HG03135 (cell line): ENCODE data around the gene RAD51B.

Source experiments
- ATAC-seq: cut with Tn5 transposase; IDR thresholded peaks from one replicate; pipeline ENCODE4 v1.9.1; 2021; ENCODE audit warnings: mild to moderate bottlenecking, moderate library complexity; ENCODE audit not compliant: unreplicated experiment

Gene RAD51B

DNA sequence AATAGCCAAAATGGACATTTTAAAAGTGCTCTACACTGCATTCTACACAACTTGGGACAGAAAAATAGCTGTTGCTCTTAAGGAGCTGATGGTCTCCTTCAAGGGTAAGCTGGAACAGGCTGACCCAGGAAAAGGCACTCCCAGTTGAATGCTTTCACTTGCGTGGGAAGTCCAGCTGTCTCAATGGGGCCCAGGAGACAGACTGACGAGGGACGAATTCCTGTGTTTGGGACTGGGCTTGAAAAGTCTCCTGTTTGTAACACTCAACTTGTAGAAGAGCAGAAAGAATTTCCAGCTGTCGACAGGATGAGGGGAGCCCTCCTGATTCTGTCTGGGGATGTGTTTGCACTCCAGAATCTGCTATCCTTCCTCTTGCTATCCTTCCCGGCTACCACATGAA is 792.5 kb downstream of the RAD51B start:
- no peak for ATAC-seq

DNA sequence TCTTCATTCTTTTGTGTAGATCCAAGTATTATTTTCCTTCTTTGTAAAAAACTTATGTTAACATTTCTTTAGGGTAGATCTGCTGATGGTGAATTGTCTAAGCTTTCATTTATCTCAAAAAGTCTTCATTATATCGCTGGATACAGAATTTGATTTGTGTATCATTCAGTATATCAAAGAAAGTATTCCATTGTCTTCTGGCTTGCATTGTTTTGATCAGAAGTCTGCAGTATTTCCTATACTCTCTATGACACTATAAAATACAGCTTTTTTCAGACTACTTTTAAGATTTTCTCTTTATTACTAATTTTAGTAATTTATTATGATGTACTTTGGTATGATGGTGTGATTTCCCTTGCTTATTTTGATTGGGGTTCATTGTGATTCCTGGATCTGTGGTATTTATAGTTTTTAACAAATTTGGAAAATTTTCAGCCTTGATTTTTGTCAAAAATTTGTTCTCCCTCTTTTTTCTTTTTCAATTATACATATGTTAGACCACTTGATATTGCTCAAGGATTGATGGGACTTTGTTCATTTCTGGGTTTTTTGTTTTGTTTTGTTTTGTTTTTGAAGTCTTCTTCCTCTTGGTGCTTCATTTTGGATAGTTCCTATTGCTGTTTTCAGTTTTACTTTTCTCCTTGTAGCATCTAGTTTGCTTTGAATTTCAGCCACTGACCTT is 796.8 kb downstream of the RAD51B start:
- no peak for ATAC-seq

DNA sequence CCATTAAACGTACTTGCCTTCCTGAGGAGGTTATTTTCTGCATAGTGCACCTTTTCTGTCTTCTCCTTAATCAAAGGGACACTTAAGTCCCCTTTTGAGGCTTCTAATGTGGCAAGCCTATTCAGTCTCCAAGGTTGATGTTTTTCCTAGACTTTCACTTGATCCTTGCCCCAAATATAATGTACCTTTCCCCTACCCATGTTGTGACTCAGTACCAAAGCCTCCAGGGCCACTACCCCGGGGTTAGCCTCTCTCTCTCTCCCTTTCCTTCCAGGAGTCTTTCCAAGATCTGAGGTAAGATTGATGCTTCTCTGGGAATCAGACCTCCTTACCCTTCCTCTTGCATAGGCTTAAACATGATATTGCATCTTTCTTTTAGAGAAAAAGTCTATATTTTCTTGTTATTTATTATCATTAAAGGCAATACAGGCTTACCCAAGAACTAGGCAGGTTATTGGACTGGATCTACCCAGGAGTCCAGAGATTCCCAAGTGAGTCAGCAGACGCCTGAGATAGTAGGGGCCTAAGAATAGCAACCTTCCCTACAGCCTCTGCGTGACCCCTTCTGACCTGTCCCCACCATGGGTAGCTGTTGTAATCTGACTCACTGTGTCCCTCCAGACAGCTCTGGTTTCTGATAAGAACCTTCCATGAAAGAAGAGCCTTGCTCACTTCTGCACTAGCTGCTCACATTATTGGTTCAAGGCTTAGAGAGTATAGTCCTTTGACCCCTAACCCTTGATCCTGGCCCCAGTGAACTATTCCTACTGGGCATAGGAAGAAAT is 800.4 kb downstream of the RAD51B start:
- ATAC-seq = no peak

DNA sequence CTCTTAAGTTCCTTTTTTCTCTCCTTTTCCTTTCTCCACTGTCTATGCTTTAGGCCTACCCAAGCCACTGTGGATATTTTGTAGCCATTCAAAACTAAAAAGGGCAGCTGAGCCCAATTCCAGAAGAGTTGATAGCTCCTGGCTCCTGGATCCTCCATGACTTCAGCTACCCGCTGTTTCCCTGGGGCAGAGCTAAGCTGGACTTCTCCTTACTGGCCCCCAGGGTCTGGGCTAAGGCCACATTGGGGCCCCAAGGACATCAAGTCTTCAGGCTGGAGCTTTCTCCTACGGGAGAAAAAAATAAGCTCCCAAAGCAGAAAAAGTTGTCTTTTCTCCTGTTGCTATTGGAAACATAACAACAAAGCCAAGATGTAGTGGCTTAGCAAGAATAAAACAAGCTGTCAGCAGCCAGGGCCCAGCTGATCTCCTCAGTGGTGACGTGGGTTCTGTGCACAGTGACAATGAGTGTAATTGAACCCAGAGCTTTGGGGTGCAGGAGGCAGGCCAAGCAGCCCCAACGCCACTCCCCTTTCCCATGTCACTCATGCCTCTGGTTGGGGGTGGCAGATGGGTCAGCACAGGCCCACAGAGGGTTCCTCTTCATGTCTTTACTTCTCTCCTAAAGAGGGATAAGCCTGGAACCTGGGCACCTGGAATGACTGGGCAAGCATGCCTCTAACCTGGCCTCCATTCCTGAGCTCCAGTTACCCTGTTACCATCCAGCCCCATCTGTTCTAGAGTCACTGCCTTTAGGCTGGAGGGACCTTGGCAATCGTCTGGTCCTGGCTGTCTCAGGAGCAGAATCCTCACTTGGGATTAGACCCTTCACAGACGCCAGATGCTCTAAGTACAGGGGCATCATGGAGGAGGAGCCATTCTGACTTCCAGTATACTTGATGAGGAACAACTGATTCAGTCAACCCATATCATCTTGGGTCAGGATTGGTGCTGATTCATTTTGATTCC is 802.1 kb downstream of the RAD51B start:
- no peak for ATAC-seq

DNA sequence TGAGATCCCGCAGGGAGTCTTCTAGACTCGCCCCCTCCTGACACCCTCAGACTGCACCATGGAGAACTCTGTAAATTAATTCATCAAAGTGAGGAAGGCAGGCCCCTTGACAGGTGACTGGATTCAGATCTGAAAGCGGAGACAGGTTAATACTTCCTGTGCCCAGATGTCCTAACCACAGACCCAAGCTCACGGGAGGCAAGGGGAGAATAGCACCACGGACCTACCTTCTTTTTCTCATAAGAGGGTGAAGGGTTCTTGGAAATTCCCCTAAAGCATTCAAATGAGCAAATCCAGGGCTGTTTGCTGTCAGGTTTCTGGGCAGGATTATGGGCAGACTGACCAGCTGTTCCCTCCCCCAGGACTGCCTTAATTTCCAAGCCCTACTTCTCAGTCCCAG is 803.3 kb downstream of the RAD51B start:
- no peak for ATAC-seq

DNA sequence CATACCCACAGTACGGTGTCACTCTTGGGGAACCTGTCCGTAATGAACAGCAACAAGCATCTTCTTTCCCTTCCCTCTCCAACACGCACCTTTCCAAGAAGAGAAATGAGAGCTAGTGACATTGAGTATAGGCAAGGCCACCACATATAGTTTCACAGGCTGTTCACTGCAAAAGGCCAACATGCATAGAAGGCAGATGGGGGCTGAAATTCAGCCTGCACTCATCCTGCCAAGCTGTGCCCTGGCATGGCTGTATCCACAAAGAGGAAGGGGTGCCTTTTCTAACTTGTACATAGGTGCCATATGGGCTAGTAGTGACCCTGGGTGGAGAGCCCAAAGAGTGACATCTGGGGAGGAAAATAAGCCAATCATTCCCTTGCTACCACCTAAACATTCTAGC is 803.7 kb downstream of the RAD51B start:
- ATAC-seq = no peak

DNA sequence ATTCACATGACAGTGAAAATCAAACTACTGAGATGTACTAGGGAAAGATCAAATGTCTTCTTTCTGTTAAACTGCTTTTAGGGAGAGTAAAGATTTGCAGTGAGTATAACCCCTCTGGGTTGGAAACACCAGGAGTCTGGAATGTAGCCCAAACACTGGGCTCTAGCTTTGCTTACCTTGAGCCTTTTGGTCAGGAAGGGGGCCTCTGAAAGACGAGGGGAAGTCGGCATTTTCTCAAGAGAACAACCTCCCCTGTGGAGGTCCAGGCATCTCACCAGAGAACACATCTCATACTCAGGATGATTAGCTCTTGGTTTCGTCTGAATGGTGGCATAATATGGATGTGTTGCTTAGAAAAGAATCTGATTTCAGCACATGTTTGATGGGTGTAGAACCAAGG is 804.2 kb downstream of the RAD51B start:
- no peak for ATAC-seq

DNA sequence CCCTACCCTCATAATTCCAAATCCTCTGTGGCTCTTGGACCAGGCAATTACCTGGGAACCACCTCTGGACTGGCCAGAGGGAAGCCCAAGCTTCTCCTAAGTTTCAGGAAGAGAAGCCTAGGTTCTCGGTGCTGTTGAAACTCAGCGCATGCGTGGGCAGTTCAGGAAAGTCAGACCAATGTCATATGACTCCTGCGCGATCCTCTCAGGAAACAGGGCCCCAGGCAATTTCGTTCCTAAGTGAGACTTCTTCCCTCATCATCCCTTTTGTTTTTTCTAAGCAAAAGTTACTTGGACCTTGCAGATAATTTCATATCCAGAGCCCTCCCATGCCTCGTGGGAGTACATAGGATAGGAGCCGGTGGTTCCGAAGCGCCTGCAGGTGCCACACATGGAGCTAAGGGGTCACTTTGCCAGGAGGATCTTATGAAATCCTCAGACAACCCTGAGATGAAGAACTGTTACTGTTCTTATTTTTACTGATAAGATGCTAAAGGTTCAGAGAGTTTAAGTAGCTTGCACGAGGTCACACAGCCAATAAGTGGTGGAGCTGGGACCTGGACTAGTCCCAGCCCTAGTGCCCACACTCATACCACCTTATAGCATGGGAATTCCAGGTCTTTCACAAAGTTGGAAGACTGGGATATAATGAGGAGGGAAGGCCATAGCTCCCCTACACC is 805.1 kb downstream of the RAD51B start:
- ATAC-seq = no peak

DNA sequence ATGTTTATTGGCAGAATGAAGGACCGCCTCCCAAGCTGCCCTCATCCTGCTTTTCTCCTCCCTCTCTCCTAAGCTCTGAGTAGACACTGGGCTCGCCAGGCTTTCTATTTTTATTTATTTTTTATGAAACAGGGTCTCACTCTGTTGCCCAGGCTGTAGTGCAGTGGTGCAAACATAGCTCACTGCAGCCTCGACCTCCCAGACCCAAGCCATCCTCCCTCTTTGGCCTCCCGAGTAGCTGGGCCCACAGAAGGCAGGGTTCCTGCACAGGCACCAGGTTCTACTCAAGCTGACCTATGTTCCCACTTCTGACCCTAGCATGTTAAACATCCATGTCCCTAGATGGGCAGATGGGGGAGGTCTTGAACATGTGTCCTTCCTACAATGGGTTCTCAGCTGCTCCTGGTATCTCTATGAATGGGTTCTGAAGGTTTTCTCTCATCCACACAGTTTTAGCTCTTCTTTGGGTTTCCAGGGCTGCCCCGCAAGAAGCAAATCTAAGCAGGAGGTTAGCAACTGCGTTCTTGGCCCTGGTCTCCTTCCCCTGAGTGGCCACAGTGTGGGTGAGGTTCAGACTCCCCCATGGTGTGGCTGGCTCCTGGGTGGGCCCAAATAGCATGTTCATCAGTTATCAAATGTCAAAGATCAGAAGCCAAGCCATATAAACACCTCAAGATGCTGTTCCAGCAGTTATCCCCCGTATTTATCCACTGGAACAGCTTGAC is 805.9 kb downstream of the RAD51B start:
- no peak for ATAC-seq

DNA sequence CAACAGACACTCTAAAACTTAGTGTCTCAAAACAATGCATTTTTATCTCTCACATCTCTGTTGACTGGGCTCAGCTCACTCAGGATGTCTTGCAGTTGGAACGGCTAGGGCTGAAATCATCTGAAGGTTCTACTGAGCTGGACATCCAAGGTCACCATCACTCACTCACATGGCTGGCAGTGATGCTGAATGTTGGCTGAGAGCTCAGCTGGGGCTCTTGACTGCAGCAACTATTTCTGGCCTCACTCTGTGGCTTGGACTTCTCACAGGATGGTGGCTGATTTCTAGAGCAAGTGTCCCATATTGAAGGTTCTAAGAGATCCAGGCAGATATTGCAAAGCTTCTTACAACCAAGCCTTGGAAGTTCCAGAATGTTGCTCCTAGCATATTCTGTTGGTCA is 806.8 kb downstream of the RAD51B start:
- no peak for ATAC-seq

DNA sequence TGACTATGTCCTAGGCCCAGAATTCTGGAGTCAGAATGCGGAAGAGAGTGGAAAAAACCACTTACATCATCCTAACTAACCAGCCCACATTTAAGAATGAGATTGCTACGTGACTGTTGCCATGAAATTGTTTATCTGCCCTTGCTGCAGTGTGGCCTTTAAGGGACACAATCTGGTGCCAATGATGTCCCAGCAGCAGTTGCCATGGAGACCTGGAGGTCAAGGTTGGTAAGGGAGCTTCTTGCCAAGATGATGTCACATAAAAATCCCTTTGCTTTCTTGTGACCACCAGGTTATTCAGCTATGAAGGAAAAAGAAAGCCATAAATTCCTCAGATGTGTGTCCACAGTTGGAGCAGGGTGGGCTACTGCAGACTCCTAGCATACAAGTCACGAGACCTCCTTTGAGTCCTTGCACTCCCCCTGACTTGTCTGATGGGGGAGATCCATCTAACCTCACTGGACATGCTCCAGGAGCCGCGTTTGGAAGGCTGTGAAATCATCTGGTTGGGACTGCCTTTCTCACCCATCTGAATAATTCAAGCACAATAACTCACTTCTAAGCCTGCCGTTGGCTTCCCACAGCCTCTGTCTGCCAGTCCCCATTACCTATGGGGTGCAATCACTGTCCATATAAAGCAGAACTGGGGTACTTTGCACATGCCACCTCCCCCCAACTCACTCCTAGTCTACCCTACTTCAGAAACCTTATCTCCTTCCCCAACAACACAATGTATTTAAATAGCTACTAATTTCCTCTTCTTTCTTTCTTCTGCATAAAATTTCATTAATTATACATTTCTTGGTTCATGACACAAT is 807.7 kb downstream of the RAD51B start:
- no peak for ATAC-seq

DNA sequence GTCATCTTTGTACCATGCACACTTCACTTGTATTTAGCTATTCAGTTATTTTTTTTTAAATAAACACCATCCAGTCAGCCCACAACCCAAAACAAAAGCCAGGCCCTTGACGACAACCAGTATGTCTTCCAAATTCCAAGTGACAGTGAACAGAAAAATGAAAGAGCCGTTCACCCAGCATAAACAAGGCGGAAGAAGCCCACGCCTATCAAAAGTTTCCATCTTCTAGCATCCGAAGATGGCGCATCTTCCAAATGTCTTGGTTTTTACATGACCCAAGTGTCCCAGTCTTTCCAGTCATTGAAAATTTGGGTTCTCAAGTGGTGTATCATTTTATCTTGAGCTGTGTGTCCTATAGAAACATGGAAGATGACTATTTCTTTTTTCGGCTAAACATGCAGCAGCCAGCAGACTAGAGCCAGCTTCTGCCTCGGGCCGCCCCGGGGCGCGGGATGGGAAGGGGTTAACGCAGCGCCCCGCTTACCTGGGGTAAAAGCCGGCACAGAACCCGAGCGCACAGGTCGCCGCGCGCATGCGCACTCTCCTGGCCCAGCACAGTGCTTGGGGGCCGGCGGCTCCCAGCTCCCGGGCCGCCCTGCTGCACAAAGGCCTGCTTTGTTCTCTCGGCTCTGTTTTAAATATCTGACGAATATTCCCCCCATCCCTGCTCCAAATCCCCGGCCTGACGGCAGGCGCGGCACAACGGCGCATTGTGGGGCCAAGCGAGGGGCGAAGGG is 808.5 kb downstream of the RAD51B start:
- ATAC-seq = no peak

DNA sequence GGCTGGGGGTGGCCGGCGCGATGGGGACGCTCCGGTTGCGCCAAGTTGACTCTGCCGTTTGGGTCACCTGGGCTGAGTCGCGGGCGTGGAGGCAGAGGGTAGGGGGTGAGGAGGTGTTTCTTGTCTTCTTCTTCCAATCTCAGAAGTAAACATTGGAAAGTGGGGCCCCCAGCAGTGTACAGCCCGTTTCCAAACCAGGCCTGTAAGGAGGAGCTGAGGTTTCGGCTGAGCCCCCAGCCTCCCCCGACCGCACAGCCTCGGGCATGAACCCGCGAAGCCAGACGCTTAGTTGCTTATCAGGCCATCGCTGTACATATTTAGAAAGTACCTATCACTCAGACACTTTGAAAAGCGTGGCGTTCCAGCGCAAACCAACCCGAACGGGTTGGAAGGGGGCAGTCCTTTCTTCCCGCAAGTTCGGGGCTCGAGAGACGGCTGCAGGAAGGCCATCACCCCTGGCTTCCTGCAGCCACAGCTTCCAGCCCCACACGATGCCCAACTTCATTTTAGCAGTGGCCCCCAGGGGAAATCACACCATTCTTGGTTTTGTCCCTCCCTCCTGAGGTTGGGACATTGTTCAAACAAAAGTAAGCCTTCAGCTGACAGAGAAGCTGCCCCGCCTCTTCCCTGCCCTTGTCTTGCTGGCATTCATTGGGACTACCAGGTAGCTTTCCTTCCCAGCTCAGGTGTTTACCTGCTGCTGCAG is 809.2 kb downstream of the RAD51B start:
- ATAC-seq = no peak

DNA sequence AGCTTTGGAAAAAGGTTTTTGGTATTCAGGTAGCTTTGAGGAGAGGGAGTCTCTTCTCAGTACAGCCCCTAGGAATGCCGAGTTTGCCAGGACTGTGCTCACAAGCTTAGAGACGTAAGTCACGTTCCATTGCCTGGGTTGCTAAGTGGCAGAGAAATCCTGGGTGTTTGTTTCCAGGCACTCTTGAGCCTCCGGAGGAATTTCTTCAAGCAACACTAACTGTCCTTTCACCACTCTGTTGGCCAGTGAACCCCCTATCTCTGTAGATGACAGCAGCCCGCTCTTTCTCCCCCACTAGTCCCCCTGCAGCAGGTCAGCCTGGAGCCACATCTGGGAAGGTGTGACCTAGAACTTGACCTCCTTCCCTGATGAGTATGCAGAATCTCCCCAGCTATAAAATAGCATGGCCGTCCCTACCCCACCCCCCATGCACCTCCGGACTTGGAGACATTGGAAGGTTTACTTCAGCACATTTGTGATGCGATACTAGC is 810.5 kb downstream of the RAD51B start:
- no peak for ATAC-seq

DNA sequence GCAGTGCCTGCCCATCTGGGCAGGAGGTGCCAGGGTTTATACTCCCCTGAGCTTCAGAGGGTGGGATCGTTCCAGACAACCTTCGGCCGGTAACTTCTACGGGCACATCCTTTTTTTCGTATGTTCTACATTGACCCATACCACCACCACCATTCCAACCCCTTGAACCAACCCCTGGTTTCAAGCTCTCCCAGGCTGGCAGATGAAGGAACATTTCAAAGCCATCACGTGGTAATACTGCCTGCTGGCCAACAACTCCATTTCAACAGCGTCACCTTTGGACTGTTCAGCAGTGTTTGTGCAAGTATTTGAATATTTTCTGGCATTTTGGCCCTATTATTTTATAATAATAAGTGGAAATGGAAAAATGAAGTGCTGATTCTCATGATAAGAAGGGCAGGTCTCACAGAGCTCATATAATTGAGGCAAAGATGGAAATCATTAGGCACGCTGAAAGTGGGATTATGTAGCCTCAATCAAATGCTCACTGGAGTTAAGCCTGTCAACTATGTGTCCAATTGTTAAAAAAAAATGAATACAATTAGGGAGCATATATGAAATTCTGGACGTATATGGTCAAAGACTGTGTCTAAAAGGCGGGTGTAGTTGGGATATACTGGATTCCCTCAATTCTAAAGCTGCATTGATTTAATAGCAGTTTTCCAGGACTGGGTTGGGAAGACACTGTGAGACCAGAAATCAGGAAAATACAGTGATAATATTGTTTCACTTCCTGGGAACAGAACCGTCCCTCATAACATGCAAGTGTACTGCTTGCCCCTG is 811.2 kb downstream of the RAD51B start:
- no peak for ATAC-seq

DNA sequence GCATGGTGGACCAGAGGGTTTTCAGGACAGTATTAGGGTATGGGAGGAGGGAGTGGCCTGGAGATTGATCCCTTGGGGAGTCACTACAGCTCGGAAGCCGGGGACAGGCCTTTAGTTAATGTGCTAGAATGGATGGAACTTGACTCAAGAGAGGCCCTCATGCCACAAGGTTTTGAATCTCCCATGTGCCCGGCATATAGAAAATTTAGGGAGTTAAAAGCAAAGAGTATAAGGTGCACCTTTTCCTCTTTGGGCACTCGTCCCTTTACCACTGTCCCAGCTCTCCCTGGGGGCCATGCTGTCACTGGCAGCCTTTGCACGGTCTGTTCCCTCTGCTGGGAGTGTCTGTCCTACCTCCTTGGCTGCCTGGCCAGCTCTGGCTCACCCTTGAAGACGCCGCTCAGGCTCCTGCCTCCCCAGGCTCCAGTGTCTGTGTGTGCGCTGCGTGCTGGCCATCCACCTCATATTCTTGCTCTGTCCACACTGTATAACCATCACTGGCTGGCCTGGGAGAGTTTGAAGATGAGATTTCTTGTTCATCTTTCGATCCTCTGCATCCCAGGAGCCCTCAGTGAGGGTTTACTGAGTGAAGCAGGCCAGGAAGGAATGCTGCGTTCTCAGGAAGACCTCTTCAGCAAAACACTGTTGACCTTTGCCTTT is 811.9 kb downstream of the RAD51B start:
- ATAC-seq = no peak
